Left ventricle myocardium superior (tissue), 1 donor: ENCODE data around the gene AFDN. TPM values are rescaled to one million over a fixed set of nuclear protein-coding genes. Genes with fewer than 3 reads are reported as not detected.

ENCODE experiments used
- ATAC-seq: fragments of 200-7000 bp; cut with Tn5 transposase; one replicate; pipeline ENCODE4 v1.9.1; 2020; ENCODE audit warnings: mild to moderate bottlenecking, moderate library complexity
- DNase-seq: peaks from one replicate; pipeline ENCODE4 v3.0.0-alpha.2; 2020
- intact Hi-C: fragments of 100-400 bp; cut with micrococcal nuclease; formaldehyde crosslinking; loops from one replicate; pipeline ENCODE4 v1.11.0; 2022
- total RNA-seq: library from RNA; stranded (reverse); fragmentation: NEBNext Ultra II Directional; extraction: Animal tissue kit (Norgen Biotek cat#: 25700); gene quantifications from one replicate; pipeline ENCODE4 v1.2.1, GENCODE V29; 2021
- donor health status: DM: no; HTN: yes; CAD: no; lungs with severe emphysema.

Gene AFDN
- total RNA-seq, 1 donor from 2014 or later, result 52.6 TPM

DNA sequence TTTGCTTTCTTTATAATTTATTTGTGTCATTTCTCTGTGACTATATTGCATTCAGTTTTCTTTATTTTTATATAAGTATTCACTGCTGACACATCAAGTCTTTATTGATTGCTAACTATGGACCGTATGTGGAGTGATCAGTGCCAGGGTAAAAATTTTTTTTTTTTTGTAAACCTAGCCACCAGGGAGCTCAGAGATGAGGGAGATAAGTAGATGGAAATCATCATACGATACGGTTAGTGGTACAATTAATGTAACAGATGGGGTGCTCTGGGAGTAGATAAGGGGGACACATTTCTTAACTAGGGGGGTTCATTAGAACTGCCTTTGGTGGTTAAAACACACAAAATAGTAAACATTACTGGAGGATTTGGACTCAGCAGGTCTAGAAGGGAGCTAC lies 68.3 kb downstream of the AFDN start:
- intact Hi-C loops, result loop anchor here (5.0 kb wide), 1 partner anchor 408 kb away; no protein-coding TSS in a partner anchor
- DNase-seq, result no peak
- ATAC-seq, result no peak

DNA sequence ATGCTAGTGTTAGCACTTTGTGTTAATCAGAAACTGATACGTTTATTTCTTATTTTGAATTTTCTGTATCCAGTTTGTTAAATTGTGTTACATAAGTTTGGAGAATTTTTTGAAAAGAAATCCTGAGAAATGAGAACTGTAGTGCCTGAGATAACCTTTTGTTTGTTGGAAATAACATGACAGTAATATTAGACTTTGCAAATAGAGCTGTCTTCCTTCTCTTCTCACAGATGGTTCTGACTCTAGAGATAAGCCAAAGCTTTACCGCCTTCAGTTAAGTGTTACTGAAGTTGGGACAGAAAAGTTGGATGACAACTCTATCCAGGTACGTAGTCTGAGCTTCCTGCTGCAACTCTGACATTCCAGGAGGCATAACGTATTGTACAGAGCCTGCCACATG lies 69.9 kb downstream of the AFDN start:
- DNase-seq, result no peak
- ATAC-seq, result no peak
- intact Hi-C loops, result loop anchor here (5.0 kb wide), 1 partner anchor 409 kb away; no protein-coding TSS in a partner anchor

DNA sequence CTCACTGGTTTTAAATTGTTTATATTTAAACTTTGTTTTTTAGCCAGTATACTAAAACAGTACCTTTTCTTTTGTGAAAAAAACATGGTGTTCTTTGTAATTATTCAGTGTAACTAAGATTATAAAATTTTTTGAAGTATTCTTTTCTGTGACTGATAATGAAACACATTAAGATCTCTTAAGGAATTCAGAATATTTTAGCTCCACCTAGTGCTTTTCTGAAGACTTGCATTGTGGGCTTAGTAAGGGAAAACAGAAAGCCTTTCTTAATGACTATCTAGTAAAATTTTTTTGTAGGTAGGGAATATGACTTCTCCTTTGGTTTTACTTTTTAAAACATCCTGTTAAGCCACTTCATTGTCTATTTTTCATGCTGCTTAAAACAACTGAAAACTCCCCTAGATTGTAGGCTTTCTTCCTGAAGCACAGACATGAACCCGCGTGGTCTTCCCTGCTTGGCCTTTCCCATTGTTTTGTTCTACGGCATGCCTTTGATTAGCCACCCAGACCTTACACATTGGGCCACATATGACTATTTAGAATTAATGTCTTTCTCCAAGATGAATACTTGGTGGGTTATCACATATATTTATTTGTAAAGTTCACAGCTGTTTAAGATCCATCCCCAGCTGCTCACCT lies 72.1 kb downstream of the AFDN start:
- DNase-seq (no peak), ATAC-seq (peak; percentile 41)
- intact Hi-C loops, result loop anchor here (5.0 kb wide), 1 partner anchor 411 kb away; no protein-coding TSS in a partner anchor

DNA sequence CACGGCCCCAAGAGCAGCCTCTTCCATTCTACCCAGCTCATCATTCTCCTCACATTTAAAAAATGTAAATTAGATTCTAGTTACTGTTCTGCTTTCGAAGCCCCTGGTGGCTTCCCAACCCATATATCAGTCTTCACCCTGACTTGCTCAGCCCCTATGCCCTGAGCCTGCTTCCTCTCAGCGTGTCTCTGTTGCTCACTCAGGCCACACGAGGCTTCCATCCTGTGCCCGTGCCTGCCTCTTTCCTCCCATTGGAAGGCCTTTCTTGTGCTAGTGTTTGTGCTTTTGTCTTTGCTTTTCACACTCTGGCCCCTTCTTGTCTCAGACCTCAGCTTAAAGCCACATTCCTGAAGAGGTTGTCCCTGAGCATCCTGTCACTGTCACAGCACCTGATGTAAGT lies 78.1 kb downstream of the AFDN start:
- intact Hi-C loops, result loop anchor here (5.0 kb wide), 2 partner anchors 213 to 233 kb away; no protein-coding TSS in a partner anchor
- ATAC-seq (no peak), DNase-seq (no peak)

DNA sequence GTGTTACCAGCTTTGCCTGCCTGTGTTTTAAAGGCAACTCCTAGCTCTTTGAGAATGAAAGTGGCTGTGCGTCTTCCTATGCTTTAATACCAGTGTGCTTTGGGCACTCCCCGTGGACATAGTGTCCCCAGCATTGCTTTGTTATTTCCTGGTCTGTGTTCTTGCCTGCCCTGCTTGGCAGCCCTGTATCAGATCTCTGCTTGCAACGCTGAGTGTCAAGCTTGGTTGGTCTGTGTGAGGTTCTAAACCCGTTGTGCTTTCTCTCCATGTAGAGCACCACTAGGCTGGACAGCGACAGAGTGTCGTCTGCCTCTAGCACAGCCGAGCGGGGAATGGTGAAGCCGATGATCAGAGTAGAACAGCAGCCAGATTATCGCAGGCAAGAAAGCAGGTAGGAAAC lies 80.2 kb downstream of the AFDN start:
- intact Hi-C loops, result loop anchor here (5.0 kb wide), 2 partner anchors 210 to 230 kb away; no protein-coding TSS in a partner anchor
- DNase-seq, result peak; percentile 60

DNA sequence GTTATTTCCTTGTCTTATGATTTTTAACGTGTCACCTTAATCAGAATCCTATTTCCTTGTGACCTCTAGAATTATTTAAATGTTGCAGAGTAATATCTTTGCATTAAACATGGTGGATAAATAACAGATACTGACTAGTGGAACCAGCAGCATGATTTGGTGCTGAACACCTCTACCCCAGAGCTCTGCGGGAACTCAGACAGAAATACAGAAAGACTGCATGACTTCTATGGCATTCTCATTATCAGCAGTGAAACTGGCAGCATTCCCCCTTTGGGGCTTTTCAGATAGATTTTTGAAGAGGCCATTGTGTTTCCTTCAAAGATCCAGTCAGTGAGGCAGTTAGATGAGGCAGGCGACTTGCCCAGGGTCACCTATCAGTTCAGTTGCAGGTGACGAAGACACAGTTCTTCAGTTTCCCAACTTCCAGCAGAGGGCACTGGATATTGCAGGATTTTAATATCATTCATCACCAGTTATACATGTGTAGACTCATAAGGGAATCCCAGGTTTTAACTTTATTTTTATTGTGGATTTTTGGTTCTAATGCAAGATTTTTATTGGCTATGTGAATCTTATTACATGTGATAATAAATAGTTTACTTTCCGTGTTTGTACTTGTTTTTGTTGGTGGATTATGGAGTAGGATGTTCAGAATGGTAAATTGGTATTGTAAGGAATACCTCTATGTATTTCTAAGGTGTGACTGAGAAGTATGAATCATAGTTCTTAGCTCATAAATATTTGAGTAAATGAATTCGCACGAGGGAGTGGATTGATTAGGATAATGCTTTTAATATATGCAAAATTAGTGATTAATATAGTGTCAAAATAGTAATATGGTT lies 81.3 kb downstream of the AFDN start:
- DNase-seq (no peak), ATAC-seq (peak; percentile 59)
- intact Hi-C loops, result loop anchor here (5.0 kb wide), 2 partner anchors 209 to 229 kb away; no protein-coding TSS in a partner anchor

More for the DNA sequence above, 80.2 kb downstream of the AFDN start:
- peak; percentile 98 for ATAC-seq

DNA sequence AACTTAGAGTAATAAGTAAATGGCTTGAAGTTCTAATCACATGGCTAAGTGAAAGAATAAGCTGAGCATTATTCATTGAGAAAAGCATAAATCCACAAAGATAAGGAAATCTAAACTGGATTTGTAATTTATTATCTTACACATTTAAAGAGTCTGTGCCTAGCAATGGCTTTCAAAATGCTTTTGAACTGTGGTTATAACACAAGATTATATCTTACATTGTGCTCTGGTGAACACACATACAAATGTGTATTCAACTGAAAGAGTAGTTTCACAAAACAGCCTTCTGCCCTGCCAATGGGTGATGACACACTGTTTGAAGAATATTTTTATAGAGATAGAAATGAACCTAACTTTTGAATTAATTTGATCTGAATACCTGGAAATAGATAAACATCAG lies 83.3 kb downstream of the AFDN start:
- ATAC-seq, result no peak

DNA sequence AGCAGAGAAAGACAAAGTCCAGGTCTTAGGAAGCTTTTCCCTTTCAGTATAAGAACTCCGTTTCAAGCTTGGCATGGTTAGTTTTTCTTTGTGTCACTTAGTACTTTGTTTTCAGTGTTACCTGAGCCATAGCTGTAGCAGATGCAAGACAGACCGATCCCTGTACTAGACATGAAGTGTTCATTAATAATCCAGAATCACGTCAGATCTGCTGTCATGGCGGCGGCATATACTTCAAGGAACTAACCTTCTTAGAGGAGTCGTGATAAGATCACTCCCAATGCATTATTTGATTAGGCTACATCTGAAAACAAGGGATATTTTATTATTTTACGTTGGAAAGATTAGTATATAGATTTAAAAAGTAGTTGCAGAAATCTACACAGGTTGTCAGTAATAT lies 83.9 kb downstream of the AFDN start:
- ATAC-seq (no peak), DNase-seq (no peak)
- intact Hi-C loops, result no loop called here

More for the DNA sequence above, 83.3 kb downstream of the AFDN start:
- intact Hi-C loops, result no loop called here
- DNase-seq, result no peak

DNA sequence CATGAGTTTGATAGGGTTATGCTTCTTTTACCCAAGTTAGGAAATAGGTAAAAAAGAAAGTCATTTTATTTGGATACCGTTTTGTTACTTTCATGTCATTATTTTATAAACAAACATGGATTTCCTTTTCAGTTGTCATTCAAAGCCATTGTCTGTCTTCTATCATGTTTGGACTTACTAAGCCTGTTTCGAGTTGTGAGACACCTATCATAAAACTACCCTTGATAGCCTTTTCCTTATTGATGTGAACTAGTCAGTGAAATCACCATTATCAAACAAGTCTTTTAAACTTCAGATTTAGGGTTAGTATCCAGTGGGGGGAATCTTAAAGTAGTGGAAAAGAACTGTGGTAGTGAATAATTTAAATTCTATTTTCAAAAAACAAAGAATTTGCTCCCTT lies 85.8 kb downstream of the AFDN start:
- intact Hi-C loops, result no loop called here
- ATAC-seq (no peak), DNase-seq (no peak)

DNA sequence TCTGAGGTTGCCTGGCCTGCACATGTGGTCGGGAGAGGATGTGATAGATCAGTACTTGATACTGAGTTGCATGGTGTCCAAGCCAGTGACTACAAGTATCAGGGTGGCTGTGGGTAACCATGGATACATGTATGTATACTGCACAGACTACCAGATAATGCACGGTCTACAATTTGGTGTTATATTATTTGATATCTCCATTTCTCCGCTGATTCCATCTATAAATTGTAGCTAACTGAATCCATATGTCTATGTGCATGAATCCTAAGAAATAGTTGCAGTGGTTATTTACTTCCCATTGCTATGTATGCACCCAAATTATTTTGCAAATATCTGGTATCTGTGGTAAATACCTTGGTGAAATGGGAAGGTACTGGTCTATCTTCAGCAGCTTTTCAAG lies 87.0 kb downstream of the AFDN start:
- no peak for ATAC-seq
- DNase-seq, result no peak
- intact Hi-C loops, result no loop called here

DNA sequence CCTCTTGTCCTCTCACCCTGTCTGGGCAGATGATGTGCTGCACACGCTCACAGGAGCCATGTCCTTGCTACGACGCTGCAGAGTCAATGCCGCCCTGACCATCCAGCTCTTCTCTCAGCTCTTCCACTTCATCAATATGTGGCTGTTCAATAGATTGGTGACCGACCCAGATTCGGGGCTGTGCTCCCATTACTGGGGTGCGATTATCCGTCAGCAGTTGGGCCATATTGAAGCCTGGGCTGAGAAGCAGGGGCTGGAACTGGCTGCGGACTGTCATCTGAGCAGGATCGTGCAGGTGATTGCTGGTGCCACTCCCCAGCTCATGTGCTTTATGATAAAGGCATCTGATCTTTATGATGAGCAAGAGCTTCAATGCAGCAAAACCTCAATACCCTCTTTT lies 88.4 kb downstream of the AFDN start:
- no peak for DNase-seq
- intact Hi-C loops, result no loop called here
- ATAC-seq, result no peak

DNA sequence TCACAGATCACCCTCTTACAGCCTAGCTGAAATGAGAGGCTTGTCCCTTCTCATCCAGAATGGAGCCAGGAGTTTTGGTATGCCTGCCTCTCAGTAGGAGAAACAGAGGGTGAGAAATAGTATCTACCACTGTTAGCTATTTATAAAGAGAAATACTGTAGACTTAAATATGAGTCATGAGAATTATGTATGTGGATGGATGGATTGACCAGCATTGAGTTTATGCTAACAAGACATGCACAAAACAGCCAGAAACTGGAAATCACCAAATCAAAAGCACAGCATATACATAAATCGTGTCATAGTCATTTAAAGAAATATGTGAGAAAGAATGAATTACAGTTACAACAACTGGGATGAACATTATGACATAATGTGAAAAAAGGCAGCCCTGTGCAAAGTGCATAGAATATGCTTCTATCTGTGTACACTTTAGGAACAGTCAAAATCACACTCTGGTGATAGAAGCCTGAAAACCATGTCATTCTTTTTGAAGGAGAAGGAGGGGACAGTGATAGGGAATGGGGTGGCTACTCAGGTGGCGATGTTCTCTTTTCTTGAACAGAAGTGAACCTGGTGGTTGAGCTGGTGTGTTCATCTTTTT lies 90.9 kb downstream of the AFDN start:
- DNase-seq (no peak), ATAC-seq (no peak)
- intact Hi-C loops, result no loop called here

DNA sequence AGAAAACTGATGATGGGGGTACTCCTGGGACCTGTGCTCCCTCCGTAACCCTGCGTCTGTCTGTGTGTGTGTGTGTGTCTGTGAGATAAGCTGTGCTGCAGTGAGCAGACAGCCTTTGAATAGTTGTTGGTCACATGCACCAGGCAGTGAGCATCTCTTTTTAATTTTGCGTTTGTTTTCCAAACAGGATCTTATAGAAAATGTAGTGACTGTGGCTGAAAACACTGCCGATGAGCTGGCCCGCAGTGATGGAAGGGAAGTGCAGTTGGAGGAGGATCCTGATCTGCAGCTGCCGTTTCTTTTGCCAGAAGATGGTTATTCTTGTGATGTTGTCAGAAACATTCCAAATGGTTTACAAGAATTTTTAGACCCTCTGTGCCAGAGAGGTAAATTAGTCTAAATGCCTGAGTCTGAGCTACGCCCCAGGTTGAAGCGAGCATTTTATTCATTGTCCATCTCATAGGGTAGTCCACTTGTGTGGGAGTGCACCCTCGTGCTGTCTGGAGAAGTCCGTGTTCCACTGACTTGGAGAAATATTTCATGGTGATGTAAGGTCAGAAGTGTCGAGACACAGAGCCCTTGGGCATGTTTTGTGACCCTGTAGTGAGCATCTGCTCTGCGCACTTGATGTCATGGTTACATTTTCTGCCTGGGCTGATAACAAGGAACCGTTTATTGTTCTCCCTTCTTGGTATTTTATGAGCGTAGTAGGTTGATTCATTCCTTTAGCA lies 92.0 kb downstream of the AFDN start:
- no peak for DNase-seq
- intact Hi-C loops, result no loop called here
- ATAC-seq, result no peak

DNA sequence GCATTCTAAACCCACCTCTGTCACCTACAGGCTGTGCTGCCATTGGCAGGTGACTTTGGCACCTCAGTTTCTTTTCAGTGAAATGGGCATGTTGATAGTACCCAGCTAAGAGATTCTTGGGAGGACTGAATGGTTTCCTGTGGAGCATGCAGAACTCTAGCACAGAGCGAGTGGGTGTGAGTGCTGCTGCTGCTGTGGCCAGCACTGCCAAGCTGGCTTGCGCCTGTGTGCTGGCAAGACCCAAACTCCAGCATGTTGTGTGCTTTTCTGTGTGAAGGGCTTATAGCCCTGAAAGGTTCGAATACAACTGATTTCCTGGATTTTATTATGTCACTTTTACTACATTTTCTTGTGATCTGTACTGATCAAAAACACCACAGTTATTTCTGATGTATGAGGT lies 92.6 kb downstream of the AFDN start:
- intact Hi-C loops, result no loop called here
- no peak for ATAC-seq
- no peak for DNase-seq

DNA sequence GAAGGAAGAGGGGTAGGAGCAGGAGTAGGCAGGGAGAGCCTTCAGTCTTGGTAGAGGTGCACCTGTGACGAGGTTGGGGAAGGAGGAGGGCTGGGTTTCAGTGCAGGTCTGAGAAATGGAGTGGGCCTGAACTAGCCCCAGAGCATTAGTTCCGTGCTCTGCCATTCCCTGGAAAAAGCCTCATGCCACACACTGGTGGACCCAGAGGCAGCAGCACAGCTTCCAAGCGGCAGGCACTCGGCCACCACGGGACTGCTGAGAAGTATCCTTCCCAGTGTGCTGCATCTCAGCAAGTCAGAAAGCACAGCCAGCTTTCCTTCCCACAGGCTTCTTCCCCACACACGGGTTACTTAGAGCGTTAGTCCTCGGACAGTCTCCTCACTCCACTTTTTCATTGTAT lies 93.5 kb downstream of the AFDN start:
- DNase-seq, result no peak
- intact Hi-C loops, result no loop called here
- no peak for ATAC-seq

DNA sequence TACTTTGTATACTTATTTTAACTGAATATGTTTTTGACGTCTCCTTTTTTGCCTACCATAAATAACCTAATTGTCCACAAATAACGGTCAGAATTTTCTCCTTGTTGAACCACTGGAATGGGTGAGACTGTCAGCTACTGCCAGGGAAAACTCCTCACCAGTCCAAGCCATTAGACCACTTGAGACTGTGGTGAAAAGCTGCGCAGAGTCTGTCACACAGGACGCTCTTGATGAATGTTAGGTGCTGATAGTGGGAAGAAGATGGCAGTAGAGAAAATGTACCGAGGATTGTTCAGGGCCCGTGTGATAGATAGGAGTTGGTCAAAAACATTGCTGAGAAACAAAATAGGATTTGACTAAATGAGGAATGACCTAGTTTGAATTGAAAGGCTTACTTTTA lies 95.1 kb downstream of the AFDN start:
- no peak for DNase-seq
- intact Hi-C loops, result no loop called here
- peak; percentile 25 for ATAC-seq

DNA sequence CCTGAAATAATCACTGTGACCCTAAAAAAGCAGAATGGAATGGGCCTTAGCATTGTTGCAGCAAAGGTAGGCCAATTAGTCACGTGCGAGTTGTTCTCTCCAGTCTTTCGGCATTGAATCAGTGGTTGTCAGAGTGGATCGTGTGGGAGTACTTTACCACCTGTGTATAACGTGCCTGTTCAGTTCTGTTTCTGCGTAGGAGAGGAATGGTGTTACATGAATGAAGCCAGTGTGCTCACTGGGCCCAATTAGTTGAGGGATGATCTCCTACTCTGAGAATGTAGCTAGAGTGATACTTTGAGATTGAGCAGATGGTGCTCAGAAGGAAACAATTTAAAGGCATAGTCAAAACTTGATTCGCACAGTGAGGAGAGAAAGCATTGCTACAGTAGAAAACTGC lies 98.3 kb downstream of the AFDN start:
- no peak for DNase-seq
- intact Hi-C loops, result no loop called here
- ATAC-seq, result peak; percentile 62

DNA sequence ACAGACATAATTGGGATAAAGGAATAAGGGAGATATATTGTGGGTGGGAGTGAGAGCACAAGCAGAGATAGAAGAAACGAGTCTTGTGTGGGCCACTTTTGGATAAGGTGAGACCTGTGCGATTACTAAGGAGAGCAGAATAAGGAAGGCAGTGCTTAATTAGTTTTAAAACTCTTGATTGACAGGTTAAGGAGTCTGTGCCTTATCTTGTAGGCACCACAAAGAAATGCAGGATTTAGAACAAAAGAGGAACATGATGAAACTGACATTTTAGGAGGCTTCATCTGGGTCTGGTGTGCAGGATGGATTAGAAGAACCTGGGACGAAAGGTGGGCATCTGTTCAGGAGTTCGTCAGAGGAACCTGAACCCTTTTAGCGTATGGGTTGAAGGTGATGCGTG lies 100.5 kb downstream of the AFDN start:
- DNase-seq (no peak), ATAC-seq (no peak)
- intact Hi-C loops, result no loop called here

DNA sequence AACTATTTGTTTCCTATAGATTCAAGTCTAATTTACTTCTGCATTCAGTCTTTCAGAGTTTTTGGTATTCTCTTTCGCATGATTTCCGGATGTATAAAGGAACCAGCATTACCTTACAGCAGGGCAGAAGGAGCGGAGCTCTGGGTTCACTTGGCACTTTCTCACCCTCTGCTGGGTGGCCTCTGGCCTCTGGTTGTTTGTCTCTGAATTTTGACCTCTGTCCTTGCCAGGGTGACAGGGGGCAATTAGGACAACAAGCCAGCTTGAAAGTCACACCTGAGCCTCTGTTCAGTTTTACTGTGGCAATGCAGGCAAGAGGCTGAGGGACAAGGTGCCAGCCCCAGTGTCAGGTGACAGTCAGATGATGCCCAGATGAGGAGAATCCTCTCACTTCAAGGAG lies 101.4 kb downstream of the AFDN start:
- intact Hi-C loops, result no loop called here
- no peak for DNase-seq
- no peak for ATAC-seq
